Subcutaneous adipose tissue (tissue), 4 donors: ENCODE measurements around the gene TJP3. TPM values are rescaled to one million over a fixed set of nuclear protein-coding genes. Genes with fewer than 3 reads are reported as not detected.

Experiments
- total RNA-seq, 4 donors: library from RNA; depleted of rRNA; stranded (reverse); fragments of >200 nt; gene quantifications; one replicate each; pipeline ENCODE4 v1.1.0, GENCODE V29; 2016
- TF ChIP-seq, protein P1 (sequence below): fragments of 450-650 bp; IDR thresholded peaks from one replicate; pipeline ENCODE4 v1.5.1; 2016; ENCODE audit warnings: low read depth, mild to moderate bottlenecking, control low read depth, antibody characterized with exemption, moderate library complexity

The TJP3 gene
- total RNA-seq, 4 donors from 2014 or later = 0.22 TPM; not detected in 3

DNA sequence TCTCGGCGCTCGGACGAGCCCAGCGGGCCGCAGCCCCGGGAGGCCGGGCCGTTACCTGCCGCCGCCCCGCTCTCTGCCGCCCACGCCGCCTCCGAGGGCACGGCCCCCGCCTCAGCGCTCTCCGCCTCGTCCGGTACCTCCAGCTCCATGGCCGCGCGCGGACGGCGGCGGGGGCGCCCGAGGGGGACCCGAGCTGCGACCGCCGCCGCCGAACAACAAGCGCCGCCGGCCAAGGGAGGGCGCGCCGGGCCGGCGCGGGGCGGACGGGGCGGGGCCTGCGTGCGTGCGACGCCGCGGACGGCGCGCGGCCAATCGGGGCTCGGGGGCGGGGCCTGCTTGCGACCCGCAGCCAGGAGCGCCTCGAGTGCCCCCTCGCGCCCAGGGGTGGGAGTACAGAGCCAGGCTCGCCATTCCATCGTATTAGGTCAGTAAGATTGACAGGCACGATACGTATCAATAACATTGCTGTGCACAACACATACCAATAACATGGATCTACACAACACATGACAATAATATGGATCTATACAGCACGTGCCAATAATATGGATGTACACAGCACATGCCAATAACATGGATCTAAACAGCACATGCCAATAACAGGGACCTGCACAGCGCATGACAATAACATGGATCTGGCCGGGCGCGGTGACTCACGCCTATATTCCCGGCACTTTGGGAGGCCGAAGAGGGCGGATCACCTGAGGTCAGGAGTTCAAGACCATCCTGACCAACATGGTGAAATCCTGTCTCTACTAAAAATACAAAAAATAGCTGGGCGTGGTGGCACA is 7.7 kb upstream of the TJP3 start, which contains the start of gene PIP5K1C:
Gene PIP5K1C (minus strand): TSS at position 227 of the 791 bp plus-strand sequence. CDS start 78 bp downstream, at position 149.
- TF ChIP-seq, protein P1, sequence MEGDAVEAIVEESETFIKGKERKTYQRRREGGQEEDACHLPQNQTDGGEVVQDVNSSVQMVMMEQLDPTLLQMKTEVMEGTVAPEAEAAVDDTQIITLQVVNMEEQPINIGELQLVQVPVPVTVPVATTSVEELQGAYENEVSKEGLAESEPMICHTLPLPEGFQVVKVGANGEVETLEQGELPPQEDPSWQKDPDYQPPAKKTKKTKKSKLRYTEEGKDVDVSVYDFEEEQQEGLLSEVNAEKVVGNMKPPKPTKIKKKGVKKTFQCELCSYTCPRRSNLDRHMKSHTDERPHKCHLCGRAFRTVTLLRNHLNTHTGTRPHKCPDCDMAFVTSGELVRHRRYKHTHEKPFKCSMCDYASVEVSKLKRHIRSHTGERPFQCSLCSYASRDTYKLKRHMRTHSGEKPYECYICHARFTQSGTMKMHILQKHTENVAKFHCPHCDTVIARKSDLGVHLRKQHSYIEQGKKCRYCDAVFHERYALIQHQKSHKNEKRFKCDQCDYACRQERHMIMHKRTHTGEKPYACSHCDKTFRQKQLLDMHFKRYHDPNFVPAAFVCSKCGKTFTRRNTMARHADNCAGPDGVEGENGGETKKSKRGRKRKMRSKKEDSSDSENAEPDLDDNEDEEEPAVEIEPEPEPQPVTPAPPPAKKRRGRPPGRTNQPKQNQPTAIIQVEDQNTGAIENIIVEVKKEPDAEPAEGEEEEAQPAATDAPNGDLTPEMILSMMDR = no peak

DNA sequence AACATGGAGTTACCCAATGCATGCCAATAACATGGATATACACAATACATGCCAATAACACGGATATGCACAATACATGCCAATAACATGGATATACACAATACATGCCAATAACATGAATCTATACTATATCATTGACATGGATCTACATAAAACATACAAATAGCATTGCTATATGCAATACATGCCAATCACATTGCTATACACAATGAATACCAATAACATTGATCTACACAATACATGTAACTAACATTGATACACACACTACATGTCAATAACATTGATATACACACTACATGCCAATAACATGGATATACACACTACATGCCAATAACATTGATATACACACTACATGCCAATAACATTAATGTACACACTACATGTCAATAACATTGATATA is 7.0 kb upstream of the TJP3 start:
- TF ChIP-seq, protein P1 = no peak

DNA sequence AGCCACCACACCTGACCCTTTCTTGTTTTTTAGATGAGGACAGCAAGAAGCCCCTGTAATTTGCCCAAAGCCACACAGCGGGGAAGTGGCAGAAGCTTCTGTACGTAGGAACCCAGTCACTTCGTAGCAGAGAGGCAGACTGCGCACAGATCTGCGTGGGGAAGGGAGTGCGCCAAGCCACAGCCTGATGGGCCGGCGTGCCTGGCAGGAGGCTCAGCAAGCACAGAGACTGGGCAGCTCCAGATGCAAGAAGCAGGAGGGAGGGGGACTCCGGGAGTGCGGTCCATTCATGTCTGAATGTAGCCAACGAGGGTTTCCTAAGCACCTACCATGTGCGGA is 347 bp upstream of the TJP3 start:
- TF ChIP-seq, protein P1 = no peak

DNA sequence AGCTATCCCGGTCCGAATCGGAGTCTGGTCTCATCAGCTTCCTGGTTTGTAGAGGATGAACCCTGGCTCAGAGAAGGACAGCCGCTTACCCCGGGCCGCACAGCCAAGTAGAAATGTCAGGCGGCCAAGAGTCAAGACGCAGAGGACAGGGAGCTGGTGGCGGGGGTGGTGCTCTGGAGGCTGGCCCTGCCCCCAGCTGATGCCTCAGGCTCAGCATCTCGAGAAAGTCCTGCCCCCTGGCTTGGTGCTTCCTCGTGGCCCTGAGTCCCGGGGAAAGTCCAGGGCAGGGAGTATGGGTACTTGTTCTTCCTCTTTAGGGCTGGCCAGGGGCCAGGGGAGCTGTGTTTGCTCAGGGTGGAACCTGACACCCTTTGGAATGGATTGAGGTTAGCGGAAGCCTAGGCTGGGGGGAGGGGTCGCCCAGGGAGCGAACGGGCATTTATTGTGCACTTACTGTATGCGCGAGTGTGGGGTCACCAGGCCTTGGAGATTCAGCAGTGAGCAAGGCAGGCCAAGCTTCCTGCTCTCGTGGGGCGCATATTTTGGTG is 2.2 kb downstream of the TJP3 start:
- TF ChIP-seq, protein P1 = no peak

DNA sequence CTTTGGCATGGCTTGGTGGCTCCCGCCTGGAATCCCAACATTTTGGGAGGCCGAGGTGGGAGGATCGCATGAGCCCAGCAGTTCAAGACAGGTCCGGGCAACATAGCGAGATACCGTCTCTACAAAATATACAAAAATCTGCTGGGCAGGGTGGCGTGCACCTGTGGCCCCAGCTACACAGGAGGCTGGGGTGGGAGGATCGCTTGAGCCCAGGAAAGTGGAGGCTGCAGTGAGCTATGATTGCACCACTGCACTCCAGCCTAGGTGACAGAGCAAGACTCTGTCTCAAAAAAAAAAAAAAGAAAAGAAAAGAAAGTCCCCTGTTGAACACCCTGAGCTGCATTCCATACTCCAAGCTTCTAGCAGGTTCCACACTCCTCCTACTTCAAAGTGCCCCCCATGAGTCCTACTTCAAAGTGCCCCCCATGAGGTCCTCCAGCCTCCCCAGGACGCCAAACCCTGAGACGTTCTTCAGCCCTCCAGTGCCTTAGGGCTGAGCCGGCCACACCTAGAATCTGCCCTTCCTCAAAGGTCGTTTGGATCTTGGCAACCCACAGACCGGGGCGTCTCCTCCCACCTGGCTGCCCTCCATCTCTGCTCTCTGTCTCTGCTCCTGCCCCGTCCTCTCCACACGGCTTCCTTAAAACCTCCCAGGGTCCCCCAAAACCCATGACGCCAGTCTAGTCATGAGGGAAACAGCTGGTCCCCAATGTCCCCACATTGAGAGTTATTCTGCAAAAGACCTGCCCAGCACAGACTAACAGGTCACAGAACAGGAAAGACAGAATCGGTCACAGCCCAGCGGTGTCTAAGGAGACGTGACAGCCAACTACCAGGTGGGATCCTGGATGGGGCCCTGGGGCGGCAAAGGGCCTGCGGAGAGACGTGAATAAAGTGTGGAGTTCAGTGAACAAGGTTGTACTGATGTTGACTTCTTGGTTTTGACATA is 4.8 kb downstream of the TJP3 start:
- TF ChIP-seq, protein P1 = no peak

DNA sequence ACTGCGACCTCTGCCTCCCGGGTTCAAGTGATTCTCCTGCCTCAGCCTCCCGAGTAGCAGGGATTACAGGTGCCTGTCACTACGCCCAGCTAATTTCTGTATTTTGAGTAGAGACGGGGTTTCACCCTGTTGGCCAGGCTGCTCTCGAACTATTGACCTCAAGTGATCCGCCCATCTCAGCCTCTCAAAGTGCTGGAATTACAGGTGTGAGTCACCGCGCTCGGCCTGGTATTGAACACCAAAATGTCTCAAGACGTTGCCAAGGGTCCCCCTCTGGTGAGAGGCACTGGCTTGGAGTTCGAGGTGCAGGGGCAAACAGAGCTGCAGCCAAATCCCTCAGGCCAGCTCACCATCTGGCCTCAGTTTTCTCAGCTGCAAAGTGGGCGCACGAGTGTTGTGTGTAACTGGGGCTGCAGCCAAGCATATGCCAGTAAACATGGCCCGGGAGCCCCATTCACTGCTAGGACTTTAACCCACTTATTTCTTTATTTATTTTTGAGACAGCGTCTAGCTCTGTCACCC is 8.0 kb downstream of the TJP3 start:
- TF ChIP-seq, protein P1 = no peak
